Progenitor cell of endocrine pancreas (in vitro differentiated cells): ENCODE measurements around the gene IRS1. TPM values are rescaled to one million over a fixed set of nuclear protein-coding genes. Genes with fewer than 3 reads are reported as not detected.

Experiments
- DNase-seq: peaks from one replicate; pipeline ENCODE4 v3.0.0; 2021; ENCODE audit warnings: low spot score; ENCODE audit not compliant: unreplicated experiment
- H3K27ac Mint-ChIP-seq: 2 replicates; pipeline ENCODE4 v1.8.0; 2021; ENCODE audit warnings: mild to moderate bottlenecking, moderate library complexity, mixed read lengths
- H3K27me3 Mint-ChIP-seq: 2 replicates; pipeline ENCODE4 v1.8.0; 2021; ENCODE audit warnings: mixed read lengths
- H3K36me3 Mint-ChIP-seq: 2 replicates; pipeline ENCODE4 v1.8.0; 2022; ENCODE audit warnings: mixed read lengths; ENCODE audit not compliant: insufficient read depth
- H3K4me1 Mint-ChIP-seq: 2 replicates; pipeline ENCODE4 v1.8.0; 2021; ENCODE audit warnings: low read depth, mixed read lengths
- H3K4me3 Mint-ChIP-seq: 2 replicates; pipeline ENCODE4 v1.8.0; 2021; ENCODE audit warnings: low read depth, mild to moderate bottlenecking, moderate library complexity, mixed read lengths
- H3K9me3 Mint-ChIP-seq: 2 replicates; pipeline ENCODE4 v1.8.0; 2021; ENCODE audit warnings: low read depth, mixed read lengths
- CTCF ChIP-seq: fragments of 200-600 bp; sonication (generic); IDR thresholded peaks from one replicate; pipeline ENCODE4 v1.5.0; 2021; ENCODE audit warnings: antibody characterized with exemption, mild to moderate bottlenecking; ENCODE audit not compliant: unreplicated experiment
- total RNA-seq: library from RNA; stranded (reverse); gene quantifications from 2 replicates; pipeline ENCODE4 v1.2.1, GENCODE V29; 2021

The IRS1 gene
- total RNA-seq, 1 donor from 2014 or later = 17.1 TPM

- TF ChIP-seq CTCF = no peak
- no peaks in the 10 kb centered on the region for H3K27me3 Mint-ChIP-seq
Observed at GRCh38 chr2:226818930-226819329, 19.3 kb upstream of the IRS1 start.

GRCh38 chr2:226813148-226813701, 13.6 kb upstream of the IRS1 start:
- H3K27ac Mint-ChIP-seq = no peak overlapping the region
- TF ChIP-seq CTCF = peak; percentile 29
- H3K36me3 Mint-ChIP-seq = no peaks in the 10 kb centered on the region
- no peak for DNase-seq
- H3K27me3 Mint-ChIP-seq = no peaks in the 10 kb centered on the region
- no peaks in the 10 kb centered on the region for H3K4me1 Mint-ChIP-seq
- H3K9me3 Mint-ChIP-seq = no peaks in the 10 kb centered on the region
- H3K4me3 Mint-ChIP-seq = no peak overlapping the region

More at GRCh38 chr2:226818930-226819329, 19.3 kb upstream of the IRS1 start:
- peaks cover 3% of the 10 kb centered on the region for H3K9me3 Mint-ChIP-seq
- no peak overlapping the region for H3K27ac Mint-ChIP-seq
- no peak for DNase-seq
- H3K36me3 Mint-ChIP-seq = no peaks in the 10 kb centered on the region
- H3K4me3 Mint-ChIP-seq = no peak overlapping the region
- no peaks in the 10 kb centered on the region for H3K4me1 Mint-ChIP-seq

- Mint-ChIP-seq H3K9me3 (no peaks in the 10 kb centered on the region), H3K27ac (no peak overlapping the region), H3K27me3 (no peaks in the 10 kb centered on the region), H3K4me3 (no peak overlapping the region), H3K36me3 (no peaks in the 10 kb centered on the region), H3K4me1 (peaks cover 13% of the 10 kb centered on the region)
- TF ChIP-seq CTCF = no peak
- no peak for DNase-seq
Observed at GRCh38 chr2:226803410-226803809, 3.8 kb upstream of the IRS1 start.

GRCh38 chr2:226802573-226802972, 3.0 kb upstream of the IRS1 start:
- no peaks in the 10 kb centered on the region for H3K9me3 Mint-ChIP-seq
- H3K4me1 Mint-ChIP-seq = peaks cover 13% of the 10 kb centered on the region
- DNase-seq = no peak
- no peaks in the 10 kb centered on the region for H3K27me3 Mint-ChIP-seq
- no peak overlapping the region for H3K27ac Mint-ChIP-seq
- no peaks in the 10 kb centered on the region for H3K36me3 Mint-ChIP-seq
- no peak overlapping the region for H3K4me3 Mint-ChIP-seq
- peak; percentile 80 for TF ChIP-seq CTCF

GRCh38 chr2:226800941-226801784, 1.5 kb upstream of the IRS1 start:
- DNase-seq = peak; percentile 86
- peak overlapping the region; percentile 91 for H3K4me3 Mint-ChIP-seq
- no peak for TF ChIP-seq CTCF
- no peaks in the 10 kb centered on the region for H3K9me3 Mint-ChIP-seq
- peaks cover 12% of the 10 kb centered on the region for H3K36me3 Mint-ChIP-seq
- H3K4me1 Mint-ChIP-seq = peaks cover 17% of the 10 kb centered on the region
- peak overlapping the region; percentile 97 for H3K27ac Mint-ChIP-seq
- H3K27me3 Mint-ChIP-seq = no peaks in the 10 kb centered on the region
